MG63 (cell line): ENCODE results near the gene PRELP. TPM values are rescaled to one million over a fixed set of nuclear protein-coding genes. Genes with fewer than 3 reads are reported as not detected.

ENCODE experiments used
- DNase-seq: peaks from one replicate; pipeline ENCODE4 v3.0.0-alpha.2; 2020
- H3K27me3 ChIP-seq: fragments of 250-450 bp; sonication (Bioruptor Pico); 2 replicates; pipeline ENCODE4 v1.5.1; 2020; ENCODE audit warnings: mild to moderate bottlenecking, moderate library complexity
- H3K36me3 ChIP-seq: fragments of 250-450 bp; sonication (Bioruptor Pico); 2 replicates; pipeline ENCODE4 v1.5.1; 2020; ENCODE audit warnings: mild to moderate bottlenecking, moderate library complexity
- H3K4me3 ChIP-seq: fragments of 250-450 bp; sonication (Bioruptor Pico); 2 replicates; pipeline ENCODE4 v1.5.1; 2020; ENCODE audit warnings: mild to moderate bottlenecking, moderate library complexity
- H3K9me3 ChIP-seq: fragments of 250-450 bp; sonication (Bioruptor Pico); 2 replicates; pipeline ENCODE4 v1.5.1; 2020; ENCODE audit warnings: mild to moderate bottlenecking, moderate library complexity
- total RNA-seq: library from RNA; depleted of rRNA; stranded (reverse); fragments of >200 nt; shearing (Covaris generic); gene quantifications from 2 replicates; pipeline ENCODE4 v1.2.3, GENCODE V29; 2014; ENCODE audit warnings: low replicate concordance

Gene PRELP
- total RNA-seq, 1 experiment from 2014 or later: not detected

DNA sequence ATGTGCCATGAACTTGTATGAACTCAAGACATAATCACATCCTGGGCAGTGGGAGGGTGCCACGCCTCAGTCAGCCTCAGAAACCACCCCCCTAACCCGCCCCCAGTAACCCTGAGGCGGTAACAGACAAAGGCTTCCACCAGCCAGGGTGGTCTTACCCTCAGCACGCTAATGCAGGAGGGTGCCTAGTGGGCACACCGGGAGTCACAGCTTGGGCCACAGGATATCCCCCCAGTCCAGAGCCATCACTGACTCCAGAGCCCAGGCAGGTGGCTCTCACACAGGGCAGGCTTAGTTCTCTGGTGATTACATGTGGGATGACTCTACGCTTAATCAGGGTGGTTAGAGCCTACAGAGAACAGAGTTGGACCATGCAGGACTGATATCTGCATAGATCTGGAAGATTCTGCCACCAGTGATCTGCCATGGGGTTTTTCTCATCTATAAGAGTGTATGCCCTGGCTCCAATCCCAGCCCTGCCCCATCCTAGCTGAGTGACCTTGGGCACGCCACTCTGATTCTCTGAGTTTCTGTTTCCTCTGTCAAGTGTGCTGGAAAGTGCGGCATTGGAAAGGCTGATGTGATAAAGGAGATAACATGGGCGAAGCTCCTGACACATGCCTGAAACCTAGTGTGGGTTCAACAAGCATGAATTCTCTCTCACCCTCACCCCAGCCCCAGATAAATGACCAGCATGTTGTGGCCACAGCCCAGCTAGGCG is 45.6 kb downstream of the PRELP start:
- H3K27me3 ChIP-seq: no peaks in the 10 kb centered on the region
- H3K9me3 ChIP-seq: no peaks in the 10 kb centered on the region
- H3K4me3 ChIP-seq: no peak overlapping the region
- H3K36me3 ChIP-seq: no peaks in the 10 kb centered on the region
- DNase-seq: peak; percentile 60

DNA sequence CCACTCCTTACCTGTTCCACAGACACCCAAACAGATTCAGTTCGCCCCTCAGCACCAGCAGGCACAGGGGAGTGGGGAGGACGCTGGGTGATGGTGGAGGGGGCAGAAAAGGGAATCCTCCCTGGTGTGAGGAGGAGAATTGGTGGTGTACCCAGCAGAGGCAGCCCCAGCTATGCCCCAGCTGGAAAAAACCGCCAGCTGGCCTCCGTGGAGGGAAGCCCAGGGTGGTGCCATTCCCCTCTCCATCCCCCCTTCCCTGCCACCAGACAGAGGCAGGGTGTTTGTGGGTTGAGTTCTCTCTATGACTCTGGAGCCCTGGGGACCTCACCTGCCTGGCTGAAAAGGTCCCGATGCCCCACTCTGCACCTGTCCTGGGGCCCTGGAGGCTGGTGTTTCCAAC is 46.2 kb downstream of the PRELP start:
- DNase-seq: no peak
- no peak overlapping the region for H3K4me3 ChIP-seq
- H3K9me3 ChIP-seq: no peaks in the 10 kb centered on the region
- H3K27me3 ChIP-seq: no peaks in the 10 kb centered on the region
- H3K36me3 ChIP-seq: no peaks in the 10 kb centered on the region

DNA sequence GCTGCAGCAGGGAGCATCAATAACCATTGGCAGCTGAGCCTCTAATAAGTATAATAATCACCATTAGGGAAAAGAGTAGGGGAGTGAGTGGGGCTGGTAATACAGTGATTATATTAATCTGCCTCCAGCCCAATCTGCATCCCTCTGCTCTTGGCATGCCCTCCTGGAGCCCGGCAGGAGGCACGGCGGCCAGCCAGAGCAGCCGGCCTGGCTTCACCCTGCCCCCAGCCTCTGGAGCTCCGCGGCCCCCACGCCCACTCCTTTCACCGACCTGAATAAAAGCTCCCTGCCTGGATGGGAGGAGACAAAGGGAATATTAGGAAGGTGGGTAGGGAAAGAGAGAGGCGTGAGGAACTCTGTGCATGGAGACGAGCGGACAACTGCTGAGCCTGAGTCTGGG is 46.6 kb downstream of the PRELP start:
- peak; percentile 85 for DNase-seq
- Histone ChIP-seq H3K9me3 (no peaks in the 10 kb centered on the region), H3K27me3 (no peaks in the 10 kb centered on the region), H3K4me3 (no peak overlapping the region), H3K36me3 (no peaks in the 10 kb centered on the region)

DNA sequence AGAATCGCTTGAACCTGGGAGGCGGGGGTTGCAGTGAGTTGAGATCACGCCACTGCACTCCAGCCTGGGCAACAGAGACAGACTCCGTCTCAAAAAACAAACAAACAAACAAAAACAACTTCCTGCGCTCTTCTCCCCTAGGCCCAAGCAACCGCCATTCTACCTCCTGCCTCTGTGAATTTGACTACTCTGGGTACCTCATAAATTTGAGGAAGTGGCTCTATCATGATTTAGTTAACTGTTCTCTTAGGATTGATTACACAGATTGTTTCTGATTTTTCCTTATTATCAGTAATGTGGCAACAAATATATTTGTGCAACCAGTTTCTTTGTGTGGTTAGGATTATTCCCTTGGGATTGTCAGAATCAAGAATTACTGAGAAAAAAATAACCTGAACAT is 48.1 kb downstream of the PRELP start:
- no peak overlapping the region for H3K4me3 ChIP-seq
- no peaks in the 10 kb centered on the region for H3K9me3 ChIP-seq
- DNase-seq: no peak

DNA sequence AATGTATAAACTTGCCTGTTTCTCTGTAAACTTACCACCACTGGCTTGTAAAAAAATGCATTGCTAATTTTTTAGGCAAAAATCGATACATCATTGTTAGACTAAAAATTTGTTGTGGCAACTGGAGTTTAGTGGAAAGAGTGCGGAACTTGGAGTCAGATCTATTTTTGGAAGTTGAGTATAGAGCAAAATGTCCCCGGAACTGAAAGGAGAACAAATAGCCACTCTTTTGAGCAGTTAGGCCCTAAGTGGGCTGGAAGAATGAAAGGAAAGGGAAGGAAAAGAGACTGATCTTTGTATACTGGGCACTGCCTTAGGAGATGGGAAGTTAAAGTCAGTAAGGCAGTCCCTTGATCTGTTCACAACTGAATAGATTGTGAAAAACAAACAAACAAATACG is 48.5 kb downstream of the PRELP start:
- H3K36me3 ChIP-seq: no peaks in the 10 kb centered on the region
- no peaks in the 10 kb centered on the region for H3K9me3 ChIP-seq
- DNase-seq: no peak
- H3K4me3 ChIP-seq: no peak overlapping the region
- H3K27me3 ChIP-seq: no peaks in the 10 kb centered on the region

More for the DNA sequence above, 48.1 kb downstream of the PRELP start:
- no peaks in the 10 kb centered on the region for H3K27me3 ChIP-seq
- H3K36me3 ChIP-seq: no peaks in the 10 kb centered on the region

DNA sequence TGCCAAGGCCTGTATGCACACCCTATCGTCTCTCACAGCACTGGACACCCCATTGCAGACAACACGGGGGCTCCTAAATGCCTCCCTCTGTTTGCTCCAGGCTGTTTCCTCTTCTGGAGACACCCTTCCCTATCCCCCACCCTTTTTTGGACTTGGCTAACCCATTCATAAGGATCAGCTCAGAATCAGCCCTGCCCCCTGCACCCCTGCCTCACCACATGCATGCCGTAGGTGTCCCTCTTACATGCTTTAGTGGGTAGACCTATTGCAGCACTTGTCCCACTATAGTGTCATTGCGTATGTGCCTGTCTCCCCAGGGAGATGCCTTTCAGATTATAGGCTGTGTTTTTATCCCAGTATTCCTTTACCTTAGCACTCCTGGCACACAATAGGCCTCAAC is 49.2 kb downstream of the PRELP start:
- H3K9me3 ChIP-seq: no peaks in the 10 kb centered on the region
- no peaks in the 10 kb centered on the region for H3K36me3 ChIP-seq
- no peak overlapping the region for H3K4me3 ChIP-seq
- no peak for DNase-seq
- no peaks in the 10 kb centered on the region for H3K27me3 ChIP-seq

DNA sequence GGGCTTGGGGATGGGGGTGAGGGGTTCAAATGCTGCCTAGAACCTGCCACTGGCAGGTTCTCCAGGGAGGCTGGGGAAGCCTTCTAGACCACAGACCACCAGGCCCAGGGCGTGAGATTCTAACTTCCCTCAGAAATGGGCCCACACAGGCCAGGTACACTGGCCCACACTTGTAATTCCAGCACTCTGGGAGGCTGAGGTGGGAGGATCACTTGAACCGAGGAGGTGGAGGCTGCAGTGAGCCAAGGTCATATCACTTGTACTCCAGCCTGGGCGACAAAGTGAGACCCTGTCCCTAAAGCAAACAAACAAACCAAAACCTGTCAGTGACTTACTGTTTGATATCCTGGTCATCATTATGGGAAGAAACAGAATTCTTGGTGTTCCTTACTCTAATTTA is 50.1 kb downstream of the PRELP start:
- Histone ChIP-seq H3K27me3 (no peaks in the 10 kb centered on the region), H3K4me3 (no peak overlapping the region), H3K9me3 (no peaks in the 10 kb centered on the region), H3K36me3 (no peaks in the 10 kb centered on the region)
- DNase-seq: no peak

DNA sequence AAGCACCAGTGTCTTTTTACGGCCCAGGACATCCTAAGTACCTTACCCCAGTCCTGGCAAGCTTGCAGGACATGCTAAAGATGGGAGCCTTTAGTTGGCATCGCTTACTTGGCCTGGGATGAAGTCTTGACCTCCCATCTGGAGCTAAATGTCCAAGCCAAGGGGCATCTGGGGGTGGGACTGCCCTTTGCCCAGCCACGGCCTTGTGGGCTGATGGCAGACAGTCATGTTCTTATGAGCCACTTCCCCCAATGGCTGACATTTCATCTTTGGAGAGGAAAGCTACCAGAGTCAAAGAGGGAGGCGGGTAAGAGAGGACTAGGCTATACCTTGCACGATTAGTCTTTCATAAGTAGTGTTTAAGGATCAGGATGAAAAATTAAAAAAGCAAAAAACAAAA is 50.5 kb downstream of the PRELP start:
- no peaks in the 10 kb centered on the region for H3K9me3 ChIP-seq

DNA sequence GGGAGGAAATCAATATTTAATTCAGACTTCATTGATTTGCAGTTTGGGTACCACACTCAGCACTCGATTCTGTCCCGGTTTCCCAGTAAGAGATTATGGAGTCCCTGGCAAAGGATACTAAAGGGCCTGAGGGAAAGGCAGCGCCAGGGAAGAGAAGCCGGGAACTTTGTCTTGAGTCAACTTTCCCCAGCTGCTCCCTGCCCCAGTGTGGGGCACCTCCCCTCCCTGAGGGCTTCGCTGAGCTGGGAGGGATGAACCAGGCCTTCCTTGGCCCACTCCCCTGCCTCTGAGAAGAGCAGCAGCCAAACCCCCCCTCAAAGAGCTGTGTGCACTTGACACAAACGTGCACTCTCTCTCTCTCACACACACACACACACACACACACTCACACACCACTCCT is 51.0 kb downstream of the PRELP start:
- DNase-seq: peak; percentile 43
- H3K27me3 ChIP-seq: no peaks in the 10 kb centered on the region
- H3K4me3 ChIP-seq: no peak overlapping the region

More for the DNA sequence above, 50.5 kb downstream of the PRELP start:
- no peaks in the 10 kb centered on the region for H3K36me3 ChIP-seq
- no peaks in the 10 kb centered on the region for H3K27me3 ChIP-seq
- no peak overlapping the region for H3K4me3 ChIP-seq
- no peak for DNase-seq

DNA sequence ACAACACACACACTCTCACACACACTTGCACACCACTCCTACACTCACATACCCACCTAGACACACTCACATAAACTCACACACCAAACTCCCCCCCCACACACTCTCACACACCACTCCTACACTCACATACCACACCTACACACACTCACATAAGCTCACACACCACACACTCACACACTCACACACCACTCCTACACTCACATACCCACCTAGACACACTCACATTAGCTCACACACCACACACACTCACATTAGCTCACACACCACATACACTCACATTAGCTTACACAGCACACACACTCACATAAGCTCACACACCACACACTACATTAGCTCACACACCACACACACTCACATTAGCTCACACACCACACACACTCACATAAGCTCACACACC is 51.4 kb downstream of the PRELP start:
- H3K4me3 ChIP-seq: no peak overlapping the region
- H3K9me3 ChIP-seq: no peaks in the 10 kb centered on the region
- no peaks in the 10 kb centered on the region for H3K36me3 ChIP-seq
- H3K27me3 ChIP-seq: no peaks in the 10 kb centered on the region
- no peak for DNase-seq

More for the DNA sequence above, 51.0 kb downstream of the PRELP start:
- Histone ChIP-seq H3K36me3 (no peaks in the 10 kb centered on the region), H3K9me3 (no peaks in the 10 kb centered on the region)

DNA sequence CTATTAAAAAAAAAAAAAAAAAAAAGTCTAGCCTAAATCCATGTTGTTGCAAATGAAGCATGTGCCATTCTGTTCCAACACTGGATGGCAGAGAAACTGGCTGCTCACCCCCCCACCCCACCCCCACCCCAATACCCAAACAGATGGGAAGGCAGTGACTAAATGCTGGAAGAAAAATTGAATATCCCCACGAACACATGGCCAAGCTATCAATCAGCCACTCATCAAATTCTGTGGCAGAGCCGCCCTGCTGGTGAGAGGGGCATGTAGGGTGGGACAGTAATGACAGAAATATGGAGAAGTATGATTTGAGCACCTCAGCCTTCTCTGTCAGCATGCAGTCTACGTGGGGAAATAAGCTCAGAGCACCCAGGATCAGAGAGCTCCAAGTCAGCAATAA is 52.5 kb downstream of the PRELP start:
- Histone ChIP-seq H3K27me3 (no peaks in the 10 kb centered on the region), H3K36me3 (no peaks in the 10 kb centered on the region), H3K9me3 (no peaks in the 10 kb centered on the region), H3K4me3 (no peak overlapping the region)
- no peak for DNase-seq

DNA sequence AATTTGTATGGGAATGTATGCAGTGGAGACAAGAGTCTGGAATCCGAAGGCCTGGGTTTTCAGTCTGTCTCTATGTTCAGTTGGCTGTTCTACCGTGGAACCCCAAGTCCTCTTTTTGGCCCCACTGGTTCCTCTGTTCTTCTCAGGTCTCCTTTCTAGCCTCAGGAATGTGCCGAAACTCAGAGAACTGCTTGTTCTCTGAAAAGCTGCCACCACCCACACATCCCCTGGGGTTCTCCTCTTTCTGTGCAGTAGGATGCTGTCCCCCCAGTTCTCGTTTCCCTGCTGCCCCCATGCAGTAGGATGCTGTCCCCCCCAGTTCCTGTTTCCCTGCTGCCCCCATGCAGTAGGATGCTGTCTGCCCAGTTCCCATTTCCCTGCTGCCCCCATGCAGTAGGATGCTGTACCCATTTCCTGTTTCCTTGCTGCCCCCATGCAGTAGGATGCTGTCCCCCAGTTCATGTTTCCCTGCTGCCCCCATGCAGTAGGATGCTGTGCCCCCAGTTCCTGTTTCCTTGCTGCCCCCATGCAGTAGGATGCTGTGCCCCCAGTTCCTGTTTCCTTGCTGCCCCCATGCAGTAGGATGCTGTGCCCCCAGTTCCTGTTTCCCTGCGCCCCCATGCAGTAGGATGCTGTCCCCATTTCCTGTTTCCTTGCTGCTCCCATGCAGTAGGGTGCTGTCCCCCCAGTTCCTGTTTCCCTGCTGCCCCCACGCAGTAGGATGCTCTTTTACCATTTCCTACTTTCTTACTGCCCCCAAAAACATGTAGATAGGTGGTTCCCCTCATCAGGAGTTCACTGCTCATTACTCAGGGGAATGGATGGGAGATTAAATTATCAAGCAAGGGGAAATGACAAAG is 53.6 kb downstream of the PRELP start:
- no peaks in the 10 kb centered on the region for H3K27me3 ChIP-seq
- DNase-seq: no peak
- no peaks in the 10 kb centered on the region for H3K9me3 ChIP-seq
- H3K36me3 ChIP-seq: no peaks in the 10 kb centered on the region
- no peak overlapping the region for H3K4me3 ChIP-seq

DNA sequence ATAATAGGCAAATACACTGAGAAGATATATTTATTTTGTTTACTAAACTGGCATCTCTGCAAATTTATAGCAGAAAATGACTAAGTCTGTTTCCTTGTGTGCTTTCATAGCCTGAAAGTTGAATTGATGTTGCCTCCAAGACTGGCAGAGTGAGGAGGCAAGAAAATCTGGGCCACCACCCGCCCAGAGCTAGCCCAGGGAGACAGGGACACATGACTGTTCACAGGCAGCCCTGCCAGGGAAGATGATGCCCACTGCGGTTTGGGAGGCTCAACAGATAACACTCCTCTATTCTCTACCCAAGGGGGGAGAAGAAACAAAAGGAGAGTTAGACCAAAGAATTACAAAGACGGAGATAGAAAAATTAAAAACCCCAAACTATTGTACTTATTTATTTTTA is 55.5 kb downstream of the PRELP start:
- Histone ChIP-seq H3K36me3 (no peaks in the 10 kb centered on the region), H3K9me3 (no peaks in the 10 kb centered on the region), H3K4me3 (no peak overlapping the region), H3K27me3 (no peaks in the 10 kb centered on the region)
- peak; percentile 23 for DNase-seq

DNA sequence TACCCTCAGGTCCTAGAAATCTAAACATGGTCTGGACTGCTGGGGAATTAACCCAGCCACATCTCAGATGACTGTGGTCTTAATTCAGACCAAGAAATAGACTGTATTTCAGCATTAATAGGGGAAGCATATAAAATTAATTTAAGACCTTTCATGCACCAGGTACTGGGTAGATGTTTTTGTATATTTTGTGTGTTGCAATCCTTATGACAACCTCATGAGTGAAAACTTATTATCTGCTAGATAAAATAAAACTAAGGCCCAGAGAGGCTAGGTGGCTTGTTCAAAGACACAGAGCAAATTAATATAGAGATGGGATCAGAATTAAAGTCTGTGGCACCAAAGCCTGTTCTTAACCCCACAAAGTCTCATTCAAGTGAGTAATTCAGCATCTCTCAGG is 58.4 kb downstream of the PRELP start:
- Histone ChIP-seq H3K4me3 (no peak overlapping the region), H3K36me3 (no peaks in the 10 kb centered on the region), H3K9me3 (no peaks in the 10 kb centered on the region), H3K27me3 (no peaks in the 10 kb centered on the region)
- no peak for DNase-seq

DNA sequence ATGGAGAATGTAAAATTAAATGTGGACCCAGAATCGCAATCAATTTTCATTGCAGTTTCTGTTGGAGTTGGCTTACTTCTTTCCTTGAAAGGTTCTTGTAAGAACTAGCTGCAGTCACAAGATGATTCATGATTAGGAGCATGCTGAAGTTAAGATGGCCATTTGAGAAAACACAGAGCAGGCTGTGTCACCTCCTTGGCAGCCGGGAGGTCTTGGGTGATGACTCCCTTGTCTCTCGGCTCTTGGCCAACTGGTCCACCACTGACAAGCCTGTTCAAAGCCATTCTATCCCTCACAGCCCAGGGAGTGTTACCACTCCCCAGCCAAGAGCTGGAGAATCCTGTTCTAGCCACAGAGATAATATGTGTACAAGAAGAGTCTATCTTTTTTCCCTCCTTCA is 58.9 kb downstream of the PRELP start:
- no peaks in the 10 kb centered on the region for H3K27me3 ChIP-seq
- H3K9me3 ChIP-seq: no peaks in the 10 kb centered on the region
- H3K4me3 ChIP-seq: no peak overlapping the region
- DNase-seq: peak; percentile 98
- no peaks in the 10 kb centered on the region for H3K36me3 ChIP-seq

DNA sequence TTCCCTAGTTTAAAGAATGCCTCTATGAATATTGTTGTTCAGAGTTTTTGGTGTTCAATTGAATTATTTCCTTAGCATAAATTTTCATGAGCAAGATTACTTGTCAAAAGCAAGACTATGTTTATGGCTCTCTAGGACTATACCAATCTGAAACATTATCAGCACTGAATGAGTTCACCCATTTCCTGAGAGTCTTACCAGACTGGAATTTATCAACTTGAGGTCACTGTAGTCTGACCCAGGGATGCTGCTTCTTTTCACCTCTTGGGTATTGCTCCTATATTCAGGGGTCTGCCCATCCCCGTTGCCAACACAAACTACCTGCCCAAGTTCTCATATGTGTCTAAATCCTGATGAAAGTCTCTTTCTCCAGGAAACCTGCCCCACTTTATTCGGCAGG is 61.0 kb downstream of the PRELP start:
- no peaks in the 10 kb centered on the region for H3K36me3 ChIP-seq
- no peak for DNase-seq
- H3K9me3 ChIP-seq: no peaks in the 10 kb centered on the region
- no peak overlapping the region for H3K4me3 ChIP-seq
- no peaks in the 10 kb centered on the region for H3K27me3 ChIP-seq

DNA sequence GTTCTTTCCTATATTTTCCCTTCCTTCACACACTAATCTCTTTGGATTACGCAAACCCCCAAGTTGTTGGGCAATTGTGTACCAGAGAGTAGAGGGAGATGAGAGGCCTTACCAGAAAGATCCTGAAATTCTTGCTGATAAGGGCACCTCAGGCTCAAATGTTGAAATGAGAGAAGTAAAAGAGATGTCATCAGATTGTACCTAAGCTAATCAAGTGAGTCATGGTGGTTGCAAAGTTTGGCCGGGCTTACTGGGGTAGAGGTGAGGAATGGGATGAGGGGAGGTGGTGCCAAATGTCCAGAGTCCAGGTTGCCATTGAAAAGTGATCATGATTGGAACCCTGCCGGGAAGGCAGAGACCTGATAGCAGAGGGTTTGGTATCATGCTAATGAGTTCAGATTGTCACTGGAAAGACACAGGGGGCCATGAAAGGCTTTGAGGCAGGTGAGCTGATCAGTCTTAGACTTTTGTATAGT is 61.4 kb downstream of the PRELP start:
- Histone ChIP-seq H3K9me3 (no peaks in the 10 kb centered on the region), H3K27me3 (no peaks in the 10 kb centered on the region), H3K4me3 (no peak overlapping the region), H3K36me3 (no peaks in the 10 kb centered on the region)
- DNase-seq: peak; percentile 59
